Measurements from ENCODE around the gene NKX1-1.

DNA sequence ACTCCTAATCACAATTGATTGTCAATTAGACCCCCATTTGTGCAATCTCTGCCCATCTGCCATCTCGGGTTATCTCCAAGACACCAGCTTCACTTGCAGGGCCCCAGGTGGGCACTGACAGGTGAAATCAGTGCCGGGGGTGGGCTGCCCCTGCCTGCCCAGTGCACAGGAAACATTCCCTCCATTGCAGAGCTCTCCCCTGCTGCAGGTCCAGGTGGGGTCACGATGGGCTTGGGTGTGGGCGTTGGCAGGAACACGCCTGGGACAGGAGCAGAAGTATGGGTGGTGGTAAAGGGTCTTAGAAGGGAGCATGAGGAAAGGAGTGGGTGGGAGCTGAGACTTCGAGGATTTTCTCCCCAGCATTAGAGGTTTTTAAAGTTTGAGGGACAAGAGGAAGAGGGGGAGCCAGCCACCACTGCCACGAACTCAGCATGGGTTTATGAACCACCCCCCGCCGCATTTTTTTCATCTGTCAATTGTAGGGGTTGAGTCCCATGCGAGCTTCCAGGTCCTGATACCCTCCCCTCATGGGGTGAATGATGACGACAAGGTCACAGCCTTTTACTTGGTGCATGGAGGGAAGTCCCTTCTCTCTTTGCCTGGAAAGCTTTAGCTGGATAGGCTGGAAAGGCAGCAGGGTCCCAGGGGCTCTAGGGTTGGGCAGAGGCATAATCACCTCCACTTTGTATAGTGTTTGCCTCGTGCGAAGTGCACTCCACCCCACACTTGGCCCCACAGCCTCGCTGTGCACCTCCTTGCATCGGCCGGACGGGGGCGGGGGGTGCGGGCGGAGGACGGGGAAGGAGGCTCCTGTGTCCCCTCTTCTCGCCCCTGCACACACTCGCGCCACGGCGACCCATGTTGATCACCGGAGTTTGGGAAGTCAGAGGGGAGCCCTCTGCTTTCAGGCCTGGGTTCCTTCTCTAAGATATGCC lies 3.5 kb upstream of the NKX1-1 start:
- TF ChIP-seq EP300 (IDR thresholded peaks at IDR 0.05; ENCODE audit: borderline replicate concordance in 1 of 2, low read depth in 2 of 2, low read length in 2 of 2) (no peak), EZH2 (IDR thresholded peaks at IDR 0.05; ENCODE audit: low read depth, low read length, severe bottlenecking) (no peak), MAX (IDR thresholded peaks at IDR 0.05) (no peak), SUZ12 (IDR thresholded peaks at IDR 0.05; ENCODE audit: low read length) (0 out of 2 replicates have a peak, but pooled peaks have one; percentile 28), KDM1A (IDR thresholded peaks at IDR 0.05; ENCODE audit: borderline replicate concordance, low read length) (no peak), USF2 (IDR thresholded peaks at IDR 0.05; ENCODE audit: low read length) (no peak), EGR1 (IDR thresholded peaks at IDR 0.05; ENCODE audit: borderline replicate concordance, low read depth, low read length) (no peak), TBP (IDR thresholded peaks at IDR 0.05; ENCODE audit: low read depth, low read length) (no peak), JUND (IDR thresholded peaks at IDR 0.05; ENCODE audit: low read length) (no peak), TEAD4 (IDR thresholded peaks at IDR 0.05; ENCODE audit: low read depth, low read length) (no peak), POLR2A (IDR thresholded peaks at IDR 0.05; ENCODE audit: control extremely low read depth in 1 of 2, low read depth in 2 of 2, low read length in 2 of 2) (no peak)
- TF ChIP-seq, protein P1, sequence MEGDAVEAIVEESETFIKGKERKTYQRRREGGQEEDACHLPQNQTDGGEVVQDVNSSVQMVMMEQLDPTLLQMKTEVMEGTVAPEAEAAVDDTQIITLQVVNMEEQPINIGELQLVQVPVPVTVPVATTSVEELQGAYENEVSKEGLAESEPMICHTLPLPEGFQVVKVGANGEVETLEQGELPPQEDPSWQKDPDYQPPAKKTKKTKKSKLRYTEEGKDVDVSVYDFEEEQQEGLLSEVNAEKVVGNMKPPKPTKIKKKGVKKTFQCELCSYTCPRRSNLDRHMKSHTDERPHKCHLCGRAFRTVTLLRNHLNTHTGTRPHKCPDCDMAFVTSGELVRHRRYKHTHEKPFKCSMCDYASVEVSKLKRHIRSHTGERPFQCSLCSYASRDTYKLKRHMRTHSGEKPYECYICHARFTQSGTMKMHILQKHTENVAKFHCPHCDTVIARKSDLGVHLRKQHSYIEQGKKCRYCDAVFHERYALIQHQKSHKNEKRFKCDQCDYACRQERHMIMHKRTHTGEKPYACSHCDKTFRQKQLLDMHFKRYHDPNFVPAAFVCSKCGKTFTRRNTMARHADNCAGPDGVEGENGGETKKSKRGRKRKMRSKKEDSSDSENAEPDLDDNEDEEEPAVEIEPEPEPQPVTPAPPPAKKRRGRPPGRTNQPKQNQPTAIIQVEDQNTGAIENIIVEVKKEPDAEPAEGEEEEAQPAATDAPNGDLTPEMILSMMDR (IDR thresholded peaks at IDR 0.05; ENCODE audit: control extremely low read depth in 1 of 3, insufficient read depth in 1 of 3, low read depth in 1 of 3, low read length in 3 of 3) = no peak

All from H1 (cell line).